ENCODE results near the gene TTC28.

GRCh38 chr22:28413612-28414399 lies 265.8 kb downstream of the TTC28 start:
- TF ChIP-seq CTCF (tag by site-specific recombination; IDR thresholded peaks at IDR 0.05) (no peak), ZNF837 (tag by site-specific recombination; IDR thresholded peaks at IDR 0.05) (no peak), SP2 (tag by site-specific recombination; IDR thresholded peaks at IDR 0.05) (no peak)

All from HEK293 (cell line).